SK-N-SH (cell line): ENCODE measurements around the gene ASCC2. TPM values are rescaled to one million over a fixed set of nuclear protein-coding genes. Genes with fewer than 3 reads are reported as not detected.

Experiments used
- CTCF ChIA-PET: fragments of 300-600, 350-600 bp; formaldehyde crosslinking; extraction: SDS; loops from one replicate; lab custom pipeline; 2021; lab: Yijun Ruan, JAX
- POLR2A ChIA-PET: fragments of 350-600 bp; sonication (Branson Sonifier 250); formaldehyde crosslinking; extraction: SDS; loops from one replicate; lab custom pipeline; 2020; ENCODE audit warnings: antibody characterized with exemption, inconsistent platforms; lab: Yijun Ruan, JAX
- DNase-seq: peaks from one replicate; pipeline ENCODE4 v3.0.0; 2012
- H2AFZ ChIP-seq: fragments of 200-600 bp; sonication (generic); 2 replicates; pipeline ENCODE4 v1.8.1; 2016; ENCODE audit warnings: antibody characterized with exemption, mild to moderate bottlenecking, low read depth
- H3F3A ChIP-seq: fragments of 200-600 bp; sonication (generic); replicated peaks from 2 replicates; pipeline ENCODE3; 2016; ENCODE audit warnings: antibody characterized with exemption, mild to moderate bottlenecking; ENCODE audit not compliant: insufficient read depth
- H3K27ac ChIP-seq, 2 experiments: fragments of 200-500 bp in 1 of 2; fragments of 200-600 bp in 1 of 2; sonication (Bioruptor generic) in 1 of 2; sonication (generic), shearing (Covaris generic) in 1 of 2; 2 replicates each; pipeline versions ENCODE4 v1.5.1 to v1.6.1; 2014 to 2016; ENCODE audit warnings: low read depth in 2 of 2, inconsistent platforms in 1 of 2, low read length in 1 of 2, mild to moderate bottlenecking in 1 of 2, mixed read lengths in 1 of 2
- H3K27me3 ChIP-seq: fragments of 200-600 bp; sonication (generic), shearing (Covaris generic); 2 replicates; pipeline ENCODE4 v1.6.1; 2016; ENCODE audit warnings: mixed run types; ENCODE audit not compliant: insufficient read depth
- H3K36me3 ChIP-seq, 2 experiments: fragments of 200-500 bp in 1 of 2; fragments of 200-600 bp in 1 of 2; sonication (Bioruptor generic) in 1 of 2; sonication (generic) in 1 of 2; replicated peaks in 1 of 2; 2 replicates each; pipeline versions ENCODE3 to v1.5.1; 2014 to 2016; ENCODE audit warnings: low read length in 1 of 2, mild to moderate bottlenecking in 1 of 2; ENCODE audit not compliant: insufficient read depth in 2 of 2, control insufficient read depth in 1 of 2
- H3K4me1 ChIP-seq, 2 experiments: fragments of 200-500 bp in 1 of 2; fragments of 200-600 bp in 1 of 2; sonication (Bioruptor generic) in 1 of 2; sonication (generic), shearing (Covaris generic) in 1 of 2; 2 replicates each; pipeline versions ENCODE4 v1.5.1 to v1.6.1; 2014 to 2016; ENCODE audit warnings: low read depth in 1 of 2, low read length in 1 of 2, mixed run types in 1 of 2; ENCODE audit not compliant: insufficient read depth in 2 of 2, control insufficient read depth in 1 of 2
- H3K4me2 ChIP-seq: fragments of 200-600 bp; sonication (generic), shearing (Covaris generic); 2 replicates; pipeline ENCODE4 v1.6.1; 2017; ENCODE audit warnings: mixed run types
- H3K4me3 ChIP-seq, 2 experiments: fragments of 200-500 bp in 1 of 2; fragments of 200-600 bp in 1 of 2; sonication (Bioruptor generic) in 1 of 2; sonication (generic), shearing (Covaris generic) in 1 of 2; 2 replicates each; pipeline versions ENCODE4 v1.5.1 to v1.8.1; 2014 to 2016; ENCODE audit warnings: low read depth in 2 of 2, inconsistent platforms in 1 of 2, low read length in 1 of 2, mild to moderate bottlenecking in 1 of 2, mixed read lengths in 1 of 2, moderate library complexity in 1 of 2
- H3K79me2 ChIP-seq: fragments of 200-600 bp; sonication (generic); 2 replicates; pipeline ENCODE4 v1.8.1; 2017; ENCODE audit warnings: mild to moderate bottlenecking; ENCODE audit not compliant: insufficient read depth
- H3K9ac ChIP-seq: fragments of 200-600 bp; sonication (generic); 2 replicates; pipeline ENCODE4 v1.6.1; 2017; ENCODE audit warnings: mixed run types
- H3K9me2 ChIP-seq: fragments of 200-600 bp; sonication (generic); 2 replicates; pipeline ENCODE4 v1.6.1; 2017; ENCODE audit warnings: mixed run types
- H3K9me3 ChIP-seq: fragments of 200-600 bp; sonication (generic); 2 replicates; pipeline ENCODE4 v1.6.1; 2017; ENCODE audit warnings: mixed run types, mild to moderate bottlenecking, moderate library complexity
- H4K20me1 ChIP-seq: fragments of 200-600 bp; sonication (generic); 2 replicates; pipeline ENCODE4 v1.6.1; 2017; ENCODE audit warnings: mild to moderate bottlenecking, mixed run types; ENCODE audit not compliant: insufficient read depth
- ELF1 ChIP-seq: IDR thresholded peaks from 2 replicates; pipeline ENCODE4 v1.4.0; 2012
- EP300 ChIP-seq, 2 experiments: IDR thresholded peaks; 2 replicates each; pipeline versions ENCODE4 v1.4.0 to v1.6.1; 2012; ENCODE audit warnings: borderline replicate concordance in 1 of 2, low read depth in 1 of 2, low read length in 1 of 2
- FOSL2 ChIP-seq: IDR thresholded peaks from 2 replicates; pipeline ENCODE4 v1.4.0; 2012; ENCODE audit warnings: low read depth, mild to moderate bottlenecking, moderate library complexity, borderline replicate concordance
- FOXJ3 ChIP-seq: sonication (generic); formaldehyde crosslinking; IDR thresholded peaks from 2 replicates; pipeline ENCODE4 v1.5.1; 2020; ENCODE audit warnings: mild to moderate bottlenecking, missing genetic modification reagents
- FOXM1 ChIP-seq: IDR thresholded peaks from 2 replicates; pipeline ENCODE4 v1.4.0; 2012; ENCODE audit warnings: low read depth, mild to moderate bottlenecking
- GABPA ChIP-seq: IDR thresholded peaks from 2 replicates; pipeline ENCODE4 v1.4.0; 2012; ENCODE audit warnings: low read depth, mild to moderate bottlenecking
- MEF2A ChIP-seq: IDR thresholded peaks from 2 replicates; pipeline ENCODE4 v1.4.0; 2012; ENCODE audit warnings: low read depth, borderline replicate concordance
- MXI1 ChIP-seq: IDR thresholded peaks from 2 replicates; pipeline ENCODE4 v1.6.1; 2012; ENCODE audit warnings: mild to moderate bottlenecking, low read depth, low read length, improper control_type of control experiment
- NFIC ChIP-seq: IDR thresholded peaks from 2 replicates; pipeline ENCODE4 v1.4.0; 2012; ENCODE audit warnings: borderline replicate concordance
- NRF1 ChIP-seq: IDR thresholded peaks from 2 replicates; pipeline ENCODE4 v1.6.1; 2012; ENCODE audit warnings: low read depth, mild to moderate bottlenecking, low read length
- RAD21 ChIP-seq: IDR thresholded peaks from 2 replicates; pipeline ENCODE4 v1.6.1; 2012; ENCODE audit warnings: mild to moderate bottlenecking, low read length
- RCOR1 ChIP-seq: fragments of 150-350 bp; IDR thresholded peaks from 2 replicates; pipeline ENCODE4 v1.6.1; 2017; ENCODE audit warnings: antibody characterized with exemption, low read length
- RXRA ChIP-seq: IDR thresholded peaks from 2 replicates; pipeline ENCODE4 v1.4.0; 2012; ENCODE audit warnings: low read depth, mild to moderate bottlenecking, borderline replicate concordance
- SIN3A ChIP-seq: IDR thresholded peaks from 2 replicates; pipeline ENCODE4 v1.6.1; 2012; ENCODE audit warnings: low read depth, mild to moderate bottlenecking, low read length, moderate library complexity, borderline replicate concordance
- SMC3 ChIP-seq: IDR thresholded peaks from 2 replicates; pipeline ENCODE4 v1.6.1; 2012; ENCODE audit warnings: low read depth, low read length, improper control_type of control experiment
- TAF1 ChIP-seq: IDR thresholded peaks from 2 replicates; pipeline ENCODE4 v1.6.1; 2012; ENCODE audit warnings: low read depth, mild to moderate bottlenecking, low read length, moderate library complexity, borderline replicate concordance
- TEAD4 ChIP-seq: IDR thresholded peaks from 2 replicates; pipeline ENCODE4 v1.4.0; 2012; ENCODE audit warnings: mild to moderate bottlenecking, borderline replicate concordance; ENCODE audit not compliant: insufficient read depth
- WGBS: methylation state at CpG from one replicate; pipeline ENCODE4 v1.1.6; 2017; ENCODE audit warnings: low lambda C conversion rate; 5-methylcytosine and 5-hydroxymethylcytosine counted together
- polyA plus RNA-seq, 3 experiments: library from polyadenylated mRNA; depleted of rRNA; stranded (reverse); fragments of >200 nt; gene quantifications; 2 replicates each; pipeline ENCODE4 v1.2.3, GENCODE V29; 2012
- TF ChIP-seq, protein P1 (sequence below): IDR thresholded peaks from 2 replicates; pipeline ENCODE4; 2012
- TF ChIP-seq, protein P2 (sequence below): fragments of 150-350 bp; IDR thresholded peaks from 2 replicates; pipeline ENCODE4 v1.6.1; 2016; ENCODE audit warnings: mild to moderate bottlenecking, low read depth, low read length
- TF ChIP-seq, protein P3 (sequence below): IDR thresholded peaks from 2 replicates; pipeline ENCODE4 v1.4.0; 2012; ENCODE audit warnings: low read depth

ASCC2 gene
- polyA plus RNA-seq, 1 of the 3 experiments (the other 2 are of a cell fraction), result 82.0 TPM

DNA sequence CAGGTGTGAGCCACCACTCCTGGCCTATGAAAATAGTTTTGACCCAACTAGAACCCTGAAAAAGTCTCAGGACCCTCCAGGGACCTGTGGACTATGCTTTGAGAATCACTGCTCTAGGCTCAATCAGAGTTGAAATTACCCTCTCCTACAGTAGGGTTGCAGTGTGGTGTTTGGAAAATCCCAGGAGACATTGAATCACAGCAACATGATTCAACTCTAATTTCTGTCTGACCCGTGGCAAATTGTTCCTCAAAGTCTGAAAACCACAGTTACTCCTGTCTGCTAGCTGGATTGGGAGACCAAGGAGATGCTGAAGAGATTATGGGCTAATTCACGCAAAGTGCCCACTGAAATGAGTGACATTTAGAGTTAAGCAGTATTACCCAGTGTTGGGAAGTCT is 39.5 kb upstream of the ASCC2 start:
- no peak overlapping the region for H3K27ac ChIP-seq
- H3F3A ChIP-seq, result no peaks in the 10 kb centered on the region
- DNase-seq, result no peak
- H3K79me2 ChIP-seq, result no peaks in the 10 kb centered on the region
- 59% methylated on average over 2 of the region's 2 CpGs for WGBS
- POLR2A ChIA-PET, result no interaction called here
- H3K4me3 ChIP-seq, result no peak overlapping the region
- H2AFZ ChIP-seq, result 0 out of 2 replicates have a peak overlapping the region, but pooled peaks have one; percentile 5
- H3K4me1 ChIP-seq, result no peaks in the 10 kb centered on the region
- TF ChIP-seq, protein P1, sequence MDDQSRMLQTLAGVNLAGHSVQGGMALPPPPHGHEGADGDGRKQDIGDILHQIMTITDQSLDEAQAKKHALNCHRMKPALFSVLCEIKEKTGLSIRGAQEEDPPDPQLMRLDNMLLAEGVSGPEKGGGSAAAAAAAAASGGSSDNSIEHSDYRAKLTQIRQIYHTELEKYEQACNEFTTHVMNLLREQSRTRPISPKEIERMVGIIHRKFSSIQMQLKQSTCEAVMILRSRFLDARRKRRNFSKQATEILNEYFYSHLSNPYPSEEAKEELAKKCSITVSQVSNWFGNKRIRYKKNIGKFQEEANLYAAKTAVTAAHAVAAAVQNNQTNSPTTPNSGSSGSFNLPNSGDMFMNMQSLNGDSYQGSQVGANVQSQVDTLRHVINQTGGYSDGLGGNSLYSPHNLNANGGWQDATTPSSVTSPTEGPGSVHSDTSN, result no peak
- no peak for TF ChIP-seq MXI1
- no peak for TF ChIP-seq MEF2A
- no peak for TF ChIP-seq FOXM1
- TF ChIP-seq NRF1, result no peak
- TF ChIP-seq RAD21, result no peak
- TF ChIP-seq RCOR1, result no peak
- no peak for TF ChIP-seq NFIC
- TF ChIP-seq, protein P2, sequence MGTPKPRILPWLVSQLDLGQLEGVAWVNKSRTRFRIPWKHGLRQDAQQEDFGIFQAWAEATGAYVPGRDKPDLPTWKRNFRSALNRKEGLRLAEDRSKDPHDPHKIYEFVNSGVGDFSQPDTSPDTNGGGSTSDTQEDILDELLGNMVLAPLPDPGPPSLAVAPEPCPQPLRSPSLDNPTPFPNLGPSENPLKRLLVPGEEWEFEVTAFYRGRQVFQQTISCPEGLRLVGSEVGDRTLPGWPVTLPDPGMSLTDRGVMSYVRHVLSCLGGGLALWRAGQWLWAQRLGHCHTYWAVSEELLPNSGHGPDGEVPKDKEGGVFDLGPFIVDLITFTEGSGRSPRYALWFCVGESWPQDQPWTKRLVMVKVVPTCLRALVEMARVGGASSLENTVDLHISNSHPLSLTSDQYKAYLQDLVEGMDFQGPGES, result no peak
- no peak for TF ChIP-seq RXRA
- no peak for TF ChIP-seq GABPA
- TF ChIP-seq ELF1, result no peak
- no peak for TF ChIP-seq FOSL2
- TF ChIP-seq SMC3, result no peak
- TF ChIP-seq, protein P3, sequence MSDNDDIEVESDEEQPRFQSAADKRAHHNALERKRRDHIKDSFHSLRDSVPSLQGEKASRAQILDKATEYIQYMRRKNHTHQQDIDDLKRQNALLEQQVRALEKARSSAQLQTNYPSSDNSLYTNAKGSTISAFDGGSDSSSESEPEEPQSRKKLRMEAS, result no peak
- TF ChIP-seq TEAD4, result no peak
- no peak for TF ChIP-seq EP300 (IDR thresholded peaks at IDR 0.05; ENCODE audit: borderline replicate concordance in 1 of 2, low read depth in 1 of 2, low read length in 1 of 2)
- no peak for TF ChIP-seq FOXJ3 (CRISPR knock-in tag)
- no peak for TF ChIP-seq SIN3A
- no peak for TF ChIP-seq TAF1
- TF ChIP-seq, all 33 proteins: peak for 0
- Histone ChIP-seq H3K27me3 (no peaks in the 10 kb centered on the region), H3K9ac (no peak overlapping the region), H3K4me2 (no peak overlapping the region), H3K9me3 (no peaks in the 10 kb centered on the region), H4K20me1 (no peaks in the 10 kb centered on the region), H3K9me2 (no peaks in the 10 kb centered on the region), H3K36me3 (no peaks in the 10 kb centered on the region)
- CTCF ChIA-PET, result interaction anchor here (0.8 kb wide), 1 partner anchor 252 kb away, joined by 3 read pairs; no protein-coding TSS in a partner anchor
